Stimulated activated CD4-positive, alpha-beta T cell treated with anti-CD3 and anti-CD28 coated beads, Interleukin-12 subunit alpha, Interleukin-12 subunit beta, amount 100 ng/mL, for 48 hours (primary cell): ENCODE measurements around the gene CLNK.

ENCODE experiments used
- DNase-seq, 3 donors: peaks; one replicate each; pipeline ENCODE4 v3.0.0-alpha.2; 2020; ENCODE audit warnings: low read depth in 2 of 3, low spot score in 1 of 3

Gene CLNK

GRCh38 chr4:10684631-10685030, at the start of gene CLNK:
TSS of gene CLNK (minus strand) at chr4:10684768. CDS start at chr4:10667869, 16,899 bp downstream.
- DNase-seq: no peak

- DNase-seq: no peak
Observed at GRCh38 chr4:10733481-10734062, 49.0 kb upstream of the CLNK start.

GRCh38 chr4:10732914-10733415, 48.4 kb upstream of the CLNK start:
- DNase-seq: no peak

GRCh38 chr4:10732235-10732913, 47.8 kb upstream of the CLNK start:
- DNase-seq: peak in 1 of 3 donors; percentile 24

GRCh38 chr4:10731690-10732089, 47.1 kb upstream of the CLNK start:
- no peak for DNase-seq

- no peak for DNase-seq
Observed at GRCh38 chr4:10731162-10731561, 46.6 kb upstream of the CLNK start.

GRCh38 chr4:10730590-10730989, 46.0 kb upstream of the CLNK start:
- DNase-seq: no peak

- DNase-seq: no peak
Observed at GRCh38 chr4:10730019-10730418, 45.5 kb upstream of the CLNK start.

- no peak for DNase-seq
Observed at GRCh38 chr4:10729366-10729765, 44.8 kb upstream of the CLNK start.

GRCh38 chr4:10728016-10728415, 43.4 kb upstream of the CLNK start:
- DNase-seq: no peak

GRCh38 chr4:10727140-10727880, 42.7 kb upstream of the CLNK start:
- DNase-seq: no peak

- DNase-seq: no peak
Observed at GRCh38 chr4:10722957-10723356, 38.4 kb upstream of the CLNK start.

GRCh38 chr4:10721616-10722015, 37.0 kb upstream of the CLNK start:
- no peak for DNase-seq

- DNase-seq: no peak
Observed at GRCh38 chr4:10716163-10716562, 31.6 kb upstream of the CLNK start.

- no peak for DNase-seq
Observed at GRCh38 chr4:10715696-10716095, 31.1 kb upstream of the CLNK start.

GRCh38 chr4:10715135-10715534, 30.6 kb upstream of the CLNK start:
- no peak for DNase-seq

GRCh38 chr4:10713591-10713990, 29.0 kb upstream of the CLNK start:
- no peak for DNase-seq

GRCh38 chr4:10706236-10706635, 21.7 kb upstream of the CLNK start:
- no peak for DNase-seq

- DNase-seq: no peak
Observed at GRCh38 chr4:10704430-10704810, 19.9 kb upstream of the CLNK start.

- DNase-seq: no peak
Observed at GRCh38 chr4:10703766-10704429, 19.3 kb upstream of the CLNK start.

GRCh38 chr4:10703156-10703555, 18.6 kb upstream of the CLNK start:
- DNase-seq: no peak
